K562 (cell line): ENCODE measurements around the gene EXOC4. TPM values are rescaled to one million over a fixed set of nuclear protein-coding genes. Genes with fewer than 3 reads are reported as not detected.

Experiments
- ATAC-seq: fragments of 200-7000 bp; cut with Tn5 transposase; 3 replicates; pipeline ENCODE4 v1.9.1; 2020; ENCODE audit warnings: moderate library complexity
- BruUV-seq: library from RNA; stranded (reverse); fragments of 400-500 nt; replicated peaks from 2 replicates; lab custom pipeline; 2021; lab: Mats Ljungman, UMichigan
- CTCF ChIA-PET: fragments of 300-600 bp; formaldehyde crosslinking; extraction: SDS; loops from one replicate; lab custom pipeline; 2021; ENCODE audit warnings: low intra/inter-chr PET ratio; lab: Yijun Ruan, JAX
- POLR2A ChIA-PET: fragments of 300-600, 350-650 bp; sonication (Branson Sonifier 250); formaldehyde crosslinking; extraction: SDS; loops from one replicate; lab custom pipeline; 2021; ENCODE audit warnings: antibody characterized with exemption, inconsistent platforms; lab: Yijun Ruan, JAX
- DNase-seq, 4 experiments: peaks; one replicate each; pipeline versions ENCODE4 v3.0.0 to v3.0.0-alpha.2; 2011 to 2018; ENCODE audit warnings: low spot score in 3 of 4, mixed read lengths in 3 of 4; ENCODE audit errors: extremely low read depth in 1 of 4
- FAIRE-seq: peaks from 2 replicates; lab custom pipeline; 2011; peaks lifted over from hg19 to GRCh38; lab: Jason Lieb, UNC
- H2AFZ ChIP-seq: 2 replicates; pipeline ENCODE4 v1.6.0; 2011; ENCODE audit warnings: low read depth, low read length, control low read depth, inconsistent platforms
- H3K27ac ChIP-seq: fragments of 200-600 bp; 3 replicates; pipeline ENCODE4 v1.8.0; 2011; ENCODE audit warnings: low read depth, mild to moderate bottlenecking, control low read depth, inconsistent platforms, low read length, moderate library complexity, mixed read lengths; ENCODE audit errors: extremely low read depth
- H3K27me3 ChIP-seq, 2 experiments: fragments of 300-600 bp in 1 of 2; 2 replicates in 1 of 2; 3 replicates in 1 of 2; pipeline versions ENCODE4 v1.6.0 to v1.8.0; 2011; ENCODE audit warnings: inconsistent platforms in 2 of 2, low read length in 2 of 2, mild to moderate bottlenecking in 1 of 2, mixed read lengths in 1 of 2, moderate library complexity in 1 of 2; ENCODE audit not compliant: control insufficient read depth in 2 of 2, insufficient read depth in 2 of 2
- H3K36me3 ChIP-seq: fragments of 300-600 bp; 3 replicates; pipeline ENCODE4 v1.8.0; 2011; ENCODE audit warnings: mild to moderate bottlenecking, low read length, inconsistent platforms; ENCODE audit not compliant: control insufficient read depth, insufficient read depth
- H3K4me1 ChIP-seq, 2 experiments: fragments of 200-600 bp in 1 of 2; replicated peaks in 1 of 2; 2 replicates in 1 of 2; 3 replicates in 1 of 2; pipeline versions ENCODE4 v1.5.1 to v1.8.0; 2011; ENCODE audit warnings: inconsistent platforms in 2 of 2, low read length in 2 of 2, mild to moderate bottlenecking in 1 of 2, mixed read lengths in 1 of 2, moderate library complexity in 1 of 2; ENCODE audit not compliant: control insufficient read depth in 2 of 2, insufficient read depth in 2 of 2
- H3K4me2 ChIP-seq: 2 replicates; pipeline ENCODE4 v1.6.1; 2011; ENCODE audit warnings: low read length, control low read depth, inconsistent platforms, mixed read lengths; ENCODE audit not compliant: insufficient read depth
- H3K4me3 ChIP-seq: fragments of 200-600 bp; sonication (generic), shearing (Covaris generic); 2 replicates; pipeline ENCODE4 v1.5.1; 2016; ENCODE audit warnings: control low read depth, inconsistent platforms
- H3K79me2 ChIP-seq: fragments of 200-600 bp; 3 replicates; pipeline ENCODE4 v1.8.0; 2011; ENCODE audit warnings: low read length, inconsistent platforms; ENCODE audit not compliant: control insufficient read depth, insufficient read depth
- H3K9ac ChIP-seq, 2 experiments: 2 replicates each; pipeline versions ENCODE4 v1.6.0 to v1.6.1; 2011; ENCODE audit warnings: low read depth in 2 of 2, low read length in 2 of 2, control low read depth in 1 of 2, inconsistent platforms in 1 of 2, mild to moderate bottlenecking in 1 of 2, mixed read lengths in 1 of 2; ENCODE audit not compliant: insufficient read depth in 1 of 2
- H3K9me1 ChIP-seq: one replicate; pipeline ENCODE4 v1.6.0; 2011; ENCODE audit warnings: inconsistent platforms, mild to moderate bottlenecking, low read length, moderate library complexity; ENCODE audit not compliant: control insufficient read depth, insufficient read depth
- H3K9me3 ChIP-seq: replicated peaks from 2 replicates; pipeline ENCODE4 v1.5.1; 2011; ENCODE audit warnings: low read depth, low read length, inconsistent platforms; ENCODE audit not compliant: control insufficient read depth, insufficient read depth
- H4K20me1 ChIP-seq: replicated peaks from 2 replicates; pipeline ENCODE4 v1.6.1; 2011; ENCODE audit warnings: low read length, inconsistent platforms, mixed read lengths; ENCODE audit not compliant: control insufficient read depth, insufficient read depth
- CHD4 ChIP-seq: fragments of 200-600 bp; sonication (generic); IDR thresholded peaks from 3 replicates; pipeline ENCODE4 v1.6.1; 2012; ENCODE audit warnings: low read depth, mild to moderate bottlenecking, mixed read lengths, low read length, inconsistent platforms; ENCODE audit not compliant: insufficient read depth, insufficient replicate concordance, poor library complexity, severe bottlenecking
- HOXB6 ChIP-seq: fragments of 250-450 bp; sonication (Bioruptor Pico); IDR thresholded peaks from 2 replicates; pipeline ENCODE4 v1.5.1; 2022; ENCODE audit warnings: mild to moderate bottlenecking, borderline replicate concordance
- IRF2 ChIP-seq: sonication (generic); formaldehyde crosslinking; IDR thresholded peaks from 2 replicates; pipeline ENCODE4 v1.8.1; 2022; ENCODE audit warnings: mild to moderate bottlenecking, missing genetic modification reagents
- U2AF2 ChIP-seq: fragments of 200-400 bp; formaldehyde crosslinking; optimal IDR thresholded peaks from 2 replicates; pipeline ENCODE3; 2017; ENCODE audit warnings: low read depth, mild to moderate bottlenecking, low read length
- ZNF707 ChIP-seq: fragments of 250-450 bp; sonication (Bioruptor Pico); conservative IDR thresholded peaks from 2 replicates; pipeline ENCODE4 v1.8.0; 2022; ENCODE audit warnings: inconsistent platforms, mild to moderate bottlenecking, moderate library complexity
- whole genome bisulfite sequencing: fragments of 100-300 bp; shearing (Covaris generic); methylation state at CpG from one replicate; pipeline ENCODE4 v1.1.6; 2016; ENCODE audit warnings: low coverage, mixed read lengths; ENCODE audit not compliant: insufficient coverage; ENCODE audit errors: missing lambda C conversion rate; 5-methylcytosine and 5-hydroxymethylcytosine counted together
- in situ Hi-C: fragments of 300-500 bp; cut with MboI; formaldehyde crosslinking; loops from 4 replicates; pipeline ENCODE4 v1.15.0; 2018; ENCODE audit warnings: inconsistent platforms, mixed read lengths
- intact Hi-C: fragments of 100-400 bp; cut with micrococcal nuclease; formaldehyde crosslinking; loops from 2 replicates; pipeline ENCODE4 v1.14.2; 2022
- polyA plus RNA-seq, 8 experiments: library from polyadenylated mRNA; depleted of rRNA in 4 of 8; stranded (reverse) in 5 of 8; unstranded in 3 of 8; fragments of >200 nt; fragmentation: Nextera tagmentation in 2 of 8; fragmentation: Illumina TruSeq in 1 of 8; extraction: Ambion mirVana in 2 of 8; extraction: Trizol in 1 of 8; gene quantifications; 2 replicates each; pipeline versions ENCODE4 v1.2.1 to v1.2.3, GENCODE V29; 2011 to 2014; ENCODE audit warnings: inconsistent platforms in 1 of 8, missing spikeins in 1 of 8
- total RNA-seq, 7 experiments: library from RNA; depleted of rRNA in 6 of 7; stranded (reverse); fragments of >200 nt in 6 of 7; fragmentation: Illumina TruSeq in 2 of 7; extraction: Trizol in 2 of 7; gene quantifications; 2 replicates each; pipeline versions ENCODE4 v1.2.1 to v1.2.3, GENCODE V29; 2011 to 2021; ENCODE audit warnings: low replicate concordance in 1 of 7
- TF ChIP-seq, protein P1 (sequence below): fragments of 250-450 bp; sonication (Bioruptor Pico); IDR thresholded peaks from 2 replicates; pipeline ENCODE4 v1.8.0; 2022; ENCODE audit warnings: moderate library complexity, mild to moderate bottlenecking, inconsistent platforms

Gene EXOC4
- total and polyA plus RNA-seq, 9 of the 15 experiments (the other 6 are each of a cell fraction or from before 2014, with no cell fraction given): 18.5 to 73.1 (median 46.6) TPM

- Histone ChIP-seq H3K79me2 (no peaks in the 10 kb centered on the region), H3K36me3 (no peaks in the 10 kb centered on the region), H3K4me2 (no peak overlapping the region), H3K9ac (no peak overlapping the region), H3K4me1 (no peaks in the 10 kb centered on the region), H3K9me3 (no peaks in the 10 kb centered on the region), H3K27ac (no peak overlapping the region), H2AFZ (no peak overlapping the region), H4K20me1 (no peaks in the 10 kb centered on the region), H3K27me3 (no peaks in the 10 kb centered on the region), H3K9me1 (no peaks in the 10 kb centered on the region), H3K4me3 (no peak overlapping the region)
- no peak for TF ChIP-seq HOXB6 (CRISPR knock-in tag)
- no peak for TF ChIP-seq CHD4
- no peak for TF ChIP-seq ZNF707
- TF ChIP-seq, protein P1, sequence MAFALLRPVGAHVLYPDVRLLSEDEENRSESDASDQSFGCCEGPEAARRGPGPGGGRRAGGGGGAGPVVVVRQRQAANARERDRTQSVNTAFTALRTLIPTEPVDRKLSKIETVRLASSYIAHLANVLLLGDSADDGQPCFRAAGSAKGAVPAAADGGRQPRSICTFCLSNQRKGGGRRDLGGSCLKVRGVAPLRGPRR (CRISPR knock-in tag): no peak
- no peak for TF ChIP-seq IRF2
- TF ChIP-seq U2AF2: no peak
- ChIA-PET POLR2A (no interaction called here), CTCF (no interaction called here)
- FAIRE-seq (no peak), DNase-seq (no peak), ATAC-seq (no peak; the same call in 1 of the 3 replicates)
- WGBS: 22% methylated on average over 4 of the region's 4 CpGs
- BruUV-seq: no TSS peak
- in situ Hi-C loops (no loop called here), intact Hi-C loops (no loop called here)
These were observed 337.9 kb downstream of the EXOC4 start for GRCh38 chr7:133590795-133591194.
